ENCODE measurements around the gene ALKBH3.

The ALKBH3 gene

DNA sequence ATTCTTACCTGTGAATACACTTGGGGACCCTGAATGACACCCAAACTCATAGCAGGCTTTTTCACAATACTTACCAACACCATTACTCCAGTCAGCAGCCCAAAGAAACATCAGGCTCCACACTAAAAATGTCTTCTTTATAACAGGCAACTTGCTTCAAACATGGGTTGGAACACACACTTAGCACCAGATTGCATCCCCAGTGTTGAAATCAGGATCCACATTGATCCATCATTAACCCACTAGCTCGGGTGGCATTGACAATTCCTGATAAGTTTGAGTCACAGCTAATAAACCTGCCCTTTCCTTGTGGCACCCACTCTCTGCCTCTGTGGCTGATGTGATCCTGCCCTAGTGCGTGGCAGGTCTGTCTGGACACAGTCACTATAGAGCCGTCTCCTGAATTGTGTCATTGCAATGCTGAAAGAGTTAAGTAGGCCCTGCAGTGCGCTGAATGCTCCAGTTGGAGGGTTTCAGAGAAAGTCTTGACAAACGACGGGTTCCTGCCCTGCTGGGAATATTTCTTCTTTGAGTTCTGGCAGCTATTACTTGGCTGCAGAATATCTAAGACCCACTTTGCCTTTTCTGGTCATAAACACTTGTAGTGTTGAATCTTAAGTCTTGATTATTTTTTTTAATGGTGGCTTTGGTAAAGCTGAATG is 42.2 kb downstream of the ALKBH3 start:
- DNase-seq (ENCODE audit: low read depth) = no peak

GRCh38 chr11:43923406-43924111 is 42.9 kb downstream of the ALKBH3 start:
- no peak for DNase-seq (ENCODE audit: low read depth)

GRCh38 chr11:43924112-43924855 is 43.7 kb downstream of the ALKBH3 start:
- no peak for DNase-seq (ENCODE audit: low read depth)

DNA sequence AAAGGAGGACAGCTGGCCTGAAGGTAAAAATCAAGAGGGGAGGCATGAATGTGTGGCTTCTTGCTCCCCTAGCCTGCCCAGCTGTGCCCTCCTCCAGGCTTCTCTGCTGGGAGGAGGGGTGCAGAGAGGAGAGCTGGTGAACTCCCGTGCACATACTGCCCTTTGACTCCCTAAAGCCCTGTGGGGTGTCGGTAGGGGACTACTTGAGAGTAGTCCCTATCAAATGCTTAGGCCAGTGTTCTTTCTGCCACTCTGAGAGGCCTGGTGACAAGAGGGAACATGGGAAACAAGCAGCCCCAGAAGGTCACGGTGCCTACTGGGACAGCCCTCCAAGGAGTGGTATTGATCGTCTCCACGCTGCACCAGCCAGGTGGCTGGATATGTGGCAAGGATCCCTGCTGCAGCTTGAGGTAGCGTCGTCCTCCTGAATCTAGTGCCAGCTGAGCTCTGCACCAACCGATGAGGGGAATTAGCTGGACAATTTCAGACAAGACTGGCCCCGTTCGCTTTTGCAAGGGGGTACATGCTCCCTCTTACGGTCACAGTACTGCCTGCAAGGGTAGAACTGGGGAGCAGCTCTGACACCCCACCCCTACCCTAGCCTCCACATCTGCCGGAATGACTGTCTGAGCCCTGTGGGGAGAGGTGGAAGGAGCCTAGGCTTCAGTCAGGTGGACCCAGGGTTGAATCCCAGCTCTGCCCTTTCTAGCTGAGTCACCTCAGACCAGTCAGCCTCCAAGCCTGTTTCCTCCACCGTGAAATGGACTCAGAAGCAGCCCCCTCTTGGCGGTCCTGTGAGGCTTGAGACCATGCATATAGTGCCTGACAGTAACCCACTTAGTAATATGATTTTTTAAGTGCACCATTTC is 44.7 kb downstream of the ALKBH3 start:
- DNase-seq (ENCODE audit: low read depth) = no peak

DNA sequence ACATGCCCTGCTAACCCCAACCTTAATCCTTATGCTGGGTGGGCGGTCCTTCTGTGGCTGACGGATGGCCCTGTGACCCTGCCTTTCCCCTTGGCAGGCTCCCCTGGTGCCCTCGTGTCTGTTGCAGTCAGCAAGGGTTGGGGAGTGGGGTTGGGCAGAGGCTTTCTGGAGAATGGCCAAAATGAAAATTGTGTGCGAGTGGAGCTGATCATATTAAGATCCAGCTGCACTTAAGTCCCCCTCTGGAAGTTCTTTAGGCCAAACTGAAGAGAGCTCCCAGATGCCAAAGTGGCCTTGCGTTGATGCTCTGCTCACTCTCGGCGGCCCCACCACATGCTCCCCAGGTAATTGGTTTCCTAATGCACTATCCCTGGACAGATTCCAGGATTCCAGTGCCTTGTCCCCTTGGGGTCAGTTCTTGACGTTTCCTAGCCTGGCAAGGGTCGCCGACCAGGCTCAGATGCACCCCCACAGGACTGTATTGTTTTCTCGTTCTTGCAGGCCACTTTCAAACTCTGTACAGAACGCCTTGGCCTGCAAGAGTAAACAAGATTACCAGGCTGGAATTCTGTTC is 45.4 kb downstream of the ALKBH3 start:
- DNase-seq (ENCODE audit: low read depth) = no peak

DNA sequence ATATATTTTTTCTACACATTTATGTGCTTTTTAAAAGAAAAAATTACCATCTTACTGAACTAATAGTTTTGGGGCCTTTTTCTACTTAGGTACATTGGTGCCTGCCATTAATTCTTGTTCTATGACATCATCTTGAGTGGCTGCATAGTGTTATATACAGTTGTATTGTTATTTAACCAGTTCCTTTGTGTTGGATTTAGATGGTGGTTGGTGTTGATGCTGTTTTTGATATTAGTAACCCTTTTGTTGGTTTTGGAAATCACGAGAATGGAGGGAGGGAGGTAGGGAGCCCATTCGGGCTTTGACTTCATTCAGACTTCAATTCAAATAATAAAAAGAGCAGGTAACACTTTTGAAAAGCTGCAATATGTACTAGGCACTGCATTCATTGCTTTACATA is 46.4 kb downstream of the ALKBH3 start:
- no peak for DNase-seq (ENCODE audit: low read depth)

GRCh38 chr11:43927925-43928707 is 47.5 kb downstream of the ALKBH3 start:
- DNase-seq (ENCODE audit: low read depth) = no peak

GRCh38 chr11:43928721-43929120 is 48.1 kb downstream of the ALKBH3 start:
- DNase-seq (ENCODE audit: low read depth) = no peak

GRCh38 chr11:43930868-43931716 is 50.5 kb downstream of the ALKBH3 start:
- DNase-seq (ENCODE audit: low read depth) = no peak

DNA sequence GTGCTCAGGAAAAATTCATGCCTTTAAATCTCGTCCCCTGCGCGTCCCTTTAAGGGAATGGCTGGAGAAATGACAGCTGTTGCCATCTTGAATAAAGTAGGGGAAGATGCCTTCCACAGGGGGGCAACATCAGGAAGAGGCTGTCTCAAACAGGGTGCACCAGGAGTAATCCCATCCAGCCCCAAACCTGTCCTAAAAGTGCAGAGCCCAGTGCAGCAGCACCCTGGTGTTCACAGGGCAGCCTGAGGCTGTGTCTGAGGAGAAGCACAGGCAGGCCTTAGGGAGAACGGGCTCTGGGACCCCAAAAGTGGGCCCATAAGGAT is 51.0 kb downstream of the ALKBH3 start:
- DNase-seq (ENCODE audit: low read depth) = no peak

DNA sequence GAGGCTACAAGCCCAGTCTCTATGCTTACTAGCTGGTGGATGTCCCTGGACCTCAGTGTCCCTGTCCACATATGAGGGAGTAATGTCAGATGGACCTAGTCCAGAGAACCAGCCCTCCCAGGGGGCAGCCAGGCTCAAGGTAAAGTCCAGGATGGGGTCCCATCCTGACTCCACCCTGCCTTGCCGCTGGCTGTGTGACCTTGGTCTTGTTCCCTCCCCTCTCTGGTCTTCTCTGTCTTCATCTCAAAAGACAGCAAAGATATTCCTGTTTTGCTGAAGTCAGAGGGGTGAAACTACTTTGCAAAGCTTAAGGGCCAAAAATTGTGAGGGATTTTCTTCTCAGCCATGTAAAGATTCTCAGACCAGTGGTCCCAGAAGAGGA is 52.6 kb downstream of the ALKBH3 start:
- no peak for DNase-seq (ENCODE audit: low read depth)

DNA sequence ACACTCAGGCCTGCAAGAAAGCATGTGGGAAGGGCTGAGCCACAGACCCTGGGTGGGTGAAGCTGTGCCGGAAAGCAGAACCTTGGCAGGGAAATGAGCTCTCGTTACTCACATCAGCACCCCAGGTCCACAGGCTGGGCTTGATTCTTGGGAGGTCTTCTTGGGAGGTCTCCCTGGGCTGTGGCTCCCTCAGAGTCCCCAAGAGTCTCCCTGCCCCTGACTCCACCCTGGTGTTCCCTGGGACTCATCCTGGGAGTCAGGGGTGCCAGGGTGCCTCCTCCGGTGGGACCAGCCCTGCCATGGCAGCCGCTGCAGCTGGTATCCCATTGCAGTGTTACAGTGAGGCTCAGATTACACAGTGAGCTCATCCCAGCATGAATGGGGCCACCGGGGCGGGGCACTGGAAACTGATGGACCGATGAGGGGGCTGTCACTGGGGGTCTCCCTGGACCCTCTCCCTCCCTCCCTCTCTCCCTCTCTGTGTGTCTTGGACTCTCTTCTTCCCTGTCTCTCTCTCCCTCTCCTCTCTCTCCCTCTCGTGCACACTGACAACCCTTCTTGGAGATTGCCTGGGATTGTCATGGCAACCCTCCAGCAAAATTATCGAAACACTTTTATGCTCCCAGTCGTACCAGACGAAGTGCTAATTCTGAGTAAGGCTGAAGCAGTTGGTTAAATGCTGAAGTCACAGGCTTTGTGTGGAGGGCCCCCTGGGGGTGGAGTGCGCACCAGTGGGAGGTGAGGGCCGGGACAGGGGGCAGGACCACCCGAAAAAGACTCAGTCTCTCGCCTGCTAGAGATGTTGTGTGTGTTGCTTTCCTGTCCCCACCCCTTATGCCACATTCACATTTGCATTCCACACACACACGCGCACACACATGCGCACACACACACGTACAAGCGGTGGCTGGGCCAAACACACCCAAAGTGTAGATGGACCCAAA is 53.2 kb downstream of the ALKBH3 start:
- no peak for DNase-seq (ENCODE audit: low read depth)

GRCh38 chr11:43934601-43935423 is 54.2 kb downstream of the ALKBH3 start:
- DNase-seq (ENCODE audit: low read depth) = no peak

DNA sequence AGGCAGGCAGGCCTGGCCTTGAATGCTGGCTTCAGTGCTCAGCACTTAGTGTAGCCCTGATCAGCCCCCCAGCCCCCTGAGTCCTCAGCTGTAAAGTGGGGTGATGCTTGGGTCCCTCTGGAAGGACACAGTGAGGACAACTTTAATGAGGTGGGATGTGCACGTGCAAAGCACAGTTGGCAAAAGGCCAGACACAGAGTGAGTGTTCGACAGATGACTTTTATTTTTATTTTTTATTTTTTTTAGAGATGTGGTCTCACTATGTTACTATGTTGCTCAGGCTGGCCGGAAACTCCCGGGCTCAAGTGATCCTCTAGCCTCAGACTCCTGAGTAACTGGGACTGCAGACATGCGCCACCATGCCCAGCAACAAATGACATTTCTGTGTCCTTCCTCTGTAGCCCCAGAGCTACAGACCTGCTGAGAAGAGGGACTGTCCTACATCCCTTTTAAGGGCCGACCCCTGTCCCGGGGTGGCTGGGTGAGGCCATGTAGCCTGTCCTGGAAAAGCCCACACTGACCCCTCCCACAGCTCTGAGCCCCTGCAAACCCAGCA is 54.9 kb downstream of the ALKBH3 start:
- no peak for DNase-seq (ENCODE audit: low read depth)

DNA sequence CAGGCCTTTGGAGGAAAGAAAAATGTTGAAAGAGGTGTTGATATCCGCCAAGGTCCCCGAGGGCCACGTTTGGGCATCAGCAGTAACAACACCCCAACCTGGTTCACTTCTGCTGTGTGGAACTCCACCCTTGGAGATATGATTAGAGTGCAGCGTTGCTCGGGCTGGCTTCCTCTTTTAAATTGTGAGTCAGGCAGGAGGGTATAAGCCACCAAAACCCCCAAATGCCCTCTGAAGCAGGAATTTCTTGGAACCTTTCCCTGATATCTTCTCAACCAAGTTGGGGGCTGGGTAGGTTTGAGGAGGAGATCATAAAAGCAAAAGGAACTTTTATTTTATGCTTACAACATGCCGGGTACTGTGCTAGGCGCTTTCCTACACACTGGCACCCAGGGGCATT is 55.4 kb downstream of the ALKBH3 start:
- DNase-seq (ENCODE audit: low read depth) = no peak

DNA sequence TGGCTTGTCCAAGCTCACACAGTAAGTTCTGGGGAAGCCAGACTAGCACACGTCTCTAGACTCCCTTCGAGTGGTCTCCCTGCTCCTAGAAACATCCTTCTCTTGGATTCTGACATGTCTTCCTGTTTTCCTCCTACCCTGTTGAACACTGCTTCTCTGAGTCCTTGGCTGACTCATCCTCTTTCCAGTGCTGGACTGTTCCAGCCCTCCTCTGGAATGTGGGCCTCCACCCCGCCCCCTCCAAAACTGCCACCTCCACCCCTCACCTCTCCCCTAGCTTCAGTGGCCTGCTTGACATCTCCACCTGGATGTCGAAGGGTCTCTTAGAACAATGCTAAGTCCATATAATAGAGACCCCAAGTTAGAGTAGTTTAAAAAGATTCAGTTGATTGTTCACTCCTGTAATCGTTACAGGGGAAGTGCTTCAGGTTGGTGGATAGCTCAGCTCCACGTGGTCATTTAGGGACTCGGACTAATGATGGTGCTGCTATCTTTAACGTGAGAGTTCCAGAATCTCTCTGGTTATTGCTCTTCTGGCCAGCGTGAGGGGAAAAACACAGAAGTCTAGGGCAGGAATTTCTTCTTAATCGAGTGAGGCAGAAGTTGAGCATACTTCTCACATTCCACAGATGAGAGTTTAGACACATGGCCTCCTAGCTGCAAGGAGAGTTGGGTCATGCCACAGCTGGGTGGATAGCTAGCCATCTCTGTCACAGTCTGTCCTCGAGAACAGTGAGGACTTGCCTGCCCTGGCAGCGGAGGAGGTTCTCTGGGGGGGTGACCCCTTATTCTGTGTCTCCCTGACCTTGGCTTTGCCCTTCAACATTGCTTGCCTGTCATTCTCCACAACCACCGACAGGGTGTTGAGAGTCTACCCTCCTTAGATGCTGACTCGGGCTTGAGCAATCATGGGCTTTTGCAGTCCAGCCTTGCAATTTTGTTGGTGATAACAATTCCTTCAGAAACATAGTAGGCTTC is 57.1 kb downstream of the ALKBH3 start:
- DNase-seq (ENCODE audit: low read depth) = no peak
